Measurements from ENCODE around the gene MED26.

Gene MED26

DNA sequence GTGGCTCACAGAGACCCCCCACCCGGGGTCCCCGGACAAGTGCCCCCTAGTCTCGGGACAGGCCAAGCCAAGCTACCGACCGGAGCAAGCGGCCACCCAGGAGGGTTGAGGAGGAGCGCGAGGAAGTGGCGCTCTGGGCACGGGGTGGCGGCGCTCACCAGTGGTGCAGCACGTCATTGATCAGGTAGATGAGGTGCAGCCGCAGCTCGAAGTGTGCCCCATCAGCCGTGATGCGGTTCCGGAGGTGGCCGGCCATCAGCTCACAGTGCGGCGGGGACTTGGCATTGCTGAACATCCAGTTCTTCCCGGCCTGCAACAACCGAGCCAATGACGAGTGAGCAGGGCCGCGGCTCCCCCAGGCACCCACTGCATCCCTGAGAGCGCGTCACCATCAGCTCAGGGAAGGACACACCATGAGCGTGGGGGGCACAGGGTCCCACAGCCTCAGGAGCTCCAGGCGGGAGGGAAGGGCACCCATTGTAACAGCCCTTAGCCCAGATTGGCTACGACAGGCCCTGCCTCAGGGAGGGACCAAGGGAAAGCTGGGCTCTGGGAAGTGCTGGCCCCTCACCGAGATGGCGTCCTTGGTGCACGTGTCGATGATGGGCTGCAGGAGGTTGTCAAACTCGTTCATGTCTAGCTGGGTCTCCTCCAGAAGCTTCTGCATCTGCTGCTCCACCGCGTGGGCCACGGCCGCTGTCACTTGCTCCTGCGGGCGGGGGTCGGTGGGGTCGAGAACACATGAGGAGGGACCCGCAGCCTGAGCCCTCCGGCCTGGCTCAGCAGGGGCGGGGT lies 95.4 kb downstream of the MED26 start:
- DNase-seq = no peak

DNA sequence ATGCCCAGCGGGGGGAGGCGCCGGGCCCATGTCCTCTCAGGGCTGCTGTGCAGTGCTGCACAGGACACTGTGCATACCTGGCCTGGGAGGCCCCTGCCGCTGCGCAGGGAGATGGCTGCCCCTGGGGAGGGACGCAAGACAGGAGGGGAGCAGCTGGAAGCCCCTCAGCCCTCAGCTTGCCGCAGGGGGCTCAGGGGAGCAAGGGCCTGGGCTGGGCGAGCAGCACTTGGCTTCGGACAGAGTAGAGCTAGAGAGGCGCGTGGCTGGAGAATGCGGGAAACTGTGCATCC lies 96.7 kb downstream of the MED26 start:
- no peak for DNase-seq

DNA sequence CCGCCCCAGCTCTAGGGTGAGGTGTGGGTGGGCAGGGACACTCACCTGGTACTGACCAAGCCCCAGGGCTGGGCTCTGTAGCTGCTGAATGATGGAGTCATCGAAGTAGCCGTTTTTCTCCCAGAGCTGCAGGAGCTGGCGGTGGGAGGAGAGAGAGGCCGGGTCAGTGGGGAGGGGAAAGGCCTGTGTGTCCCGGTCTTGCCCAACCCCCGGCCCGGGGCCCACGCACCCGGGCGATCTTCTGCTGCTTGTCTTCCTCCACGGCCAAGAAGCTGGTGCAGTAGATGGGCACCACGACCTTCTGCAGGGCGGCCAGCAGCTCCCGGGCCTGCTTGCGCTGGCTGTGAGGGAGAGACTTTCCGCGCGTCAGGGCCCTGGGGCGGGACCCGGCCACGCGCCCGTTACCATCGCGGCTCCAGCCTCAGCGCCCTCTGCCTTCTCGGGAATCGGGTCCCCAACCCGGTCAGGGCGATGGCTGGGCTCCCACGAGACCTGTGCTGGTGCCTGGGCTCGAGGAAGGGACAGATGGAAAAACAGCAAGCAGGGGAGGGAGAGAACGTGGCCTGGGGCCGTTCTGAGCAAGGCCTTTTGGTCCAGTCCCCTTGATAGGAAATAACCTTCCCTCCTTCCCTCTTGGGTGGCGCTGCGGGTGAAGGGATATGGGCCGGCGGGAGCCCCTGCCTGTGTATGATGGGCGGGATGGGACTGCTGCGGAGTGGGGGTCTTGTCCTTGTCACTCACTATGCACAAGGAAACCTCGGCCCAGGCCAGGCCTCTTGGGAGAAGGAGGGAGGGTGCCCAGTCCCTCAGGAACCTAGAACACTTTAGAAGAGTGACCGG lies 97.2 kb downstream of the MED26 start:
- DNase-seq = no peak

DNA sequence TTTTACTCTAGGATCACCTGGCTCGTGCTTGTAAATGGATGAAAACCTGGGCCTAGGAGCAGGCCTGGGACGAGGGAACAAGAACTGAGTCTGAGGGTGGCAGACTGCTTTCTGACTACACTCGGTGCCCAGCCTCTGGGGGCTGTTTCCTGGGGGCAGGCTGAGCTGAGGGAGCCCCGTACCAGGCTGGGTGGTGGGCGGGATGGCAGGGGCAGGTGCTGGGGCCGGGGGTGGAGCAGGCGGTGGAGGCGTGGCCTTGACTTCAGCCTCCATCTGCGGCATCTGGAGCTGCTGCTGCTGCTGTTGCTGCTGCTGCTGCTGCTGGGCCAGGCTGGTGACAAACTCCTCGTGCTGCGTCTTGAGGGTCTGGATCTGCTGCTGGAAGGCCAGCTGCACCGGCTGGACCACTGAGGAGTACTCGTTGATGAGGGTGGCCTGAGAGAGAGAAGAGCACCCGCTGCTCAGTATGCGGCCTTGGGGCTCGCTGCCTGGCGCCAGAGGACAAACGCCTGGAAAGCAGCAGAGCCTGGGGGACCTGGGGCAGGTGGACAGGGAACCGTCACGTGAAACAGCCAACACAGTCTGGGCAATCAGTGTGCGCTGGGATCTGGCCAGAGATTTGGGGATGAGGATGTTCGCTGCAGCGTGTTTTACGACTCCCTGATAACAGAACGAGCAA lies 98.4 kb downstream of the MED26 start:
- no peak for DNase-seq

GRCh38 chr19:16527971-16528521 lies 100.0 kb downstream of the MED26 start:
- DNase-seq = peak; percentile 13

GRCh38 chr19:16527334-16527935 lies 100.6 kb downstream of the MED26 start:
- DNase-seq = no peak

GRCh38 chr19:16525751-16526481 lies 102.1 kb downstream of the MED26 start:
- no peak for DNase-seq

DNA sequence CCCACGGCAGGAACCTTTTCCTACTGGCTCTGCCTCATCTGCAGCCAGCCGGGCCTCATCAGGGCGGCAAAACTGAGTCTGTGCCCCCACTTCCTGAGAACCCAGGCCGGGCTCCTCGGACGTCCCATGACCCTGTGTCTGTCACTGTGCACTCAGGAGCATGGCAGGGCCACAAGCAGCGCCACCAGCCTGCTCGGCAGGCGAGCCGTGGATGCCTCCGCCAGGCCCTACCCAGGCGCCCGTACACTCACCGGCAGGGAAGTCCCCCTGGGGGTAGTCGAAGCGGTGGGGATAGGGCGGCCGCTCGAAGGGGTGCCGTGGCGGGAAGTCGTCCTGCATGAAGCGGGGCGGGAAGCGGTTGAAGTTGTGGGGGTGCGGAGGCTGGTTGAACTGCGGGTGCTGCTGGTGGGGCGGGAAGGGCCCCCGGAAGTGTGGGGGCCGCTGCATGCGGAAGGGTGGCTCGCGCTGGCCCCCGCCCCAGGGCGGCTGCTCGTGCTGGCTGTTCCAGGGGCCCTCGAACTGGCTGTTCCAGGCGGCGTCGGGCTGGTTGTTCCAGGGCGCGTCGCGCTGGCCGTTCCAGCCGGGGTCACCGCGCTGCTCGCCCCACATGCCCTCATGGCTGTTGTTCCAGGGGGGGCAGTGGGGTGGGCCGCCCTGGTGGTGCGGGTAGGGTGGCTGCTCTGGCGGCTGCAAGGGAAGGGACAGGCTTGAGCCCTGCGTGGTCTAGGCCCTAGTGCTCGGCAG lies 102.8 kb downstream of the MED26 start:
- no peak for DNase-seq

Data from NCI-H69 (cell line).